Globus pallidus (tissue), 1 donor: Measurements from ENCODE around the gene CPLANE1.
"Not testable (repeated sequence)": the region's sequence is repeated elsewhere in the genome, so short reads cannot be mapped to it uniquely, and the experiment has no call there.

Experiments used
- DNase-seq: peaks from one replicate; pipeline ENCODE4 v3.0.0-alpha.2; 2015; ENCODE audit warnings: low spot score

CPLANE1 gene

GRCh38 chr5:37248970-37249814 is at the start of gene CPLANE1:
Gene CPLANE1 (minus strand): TSS chr5:37249376. CDS start chr5:37247698, 1,678 bp downstream.
- DNase-seq = peak; percentile 80

GRCh38 chr5:37296313-37296712 is 47.1 kb upstream of the CPLANE1 start:
- not testable (repeated sequence) for DNase-seq

GRCh38 chr5:37283214-37283820 is 34.1 kb upstream of the CPLANE1 start:
- no peak for DNase-seq

DNA sequence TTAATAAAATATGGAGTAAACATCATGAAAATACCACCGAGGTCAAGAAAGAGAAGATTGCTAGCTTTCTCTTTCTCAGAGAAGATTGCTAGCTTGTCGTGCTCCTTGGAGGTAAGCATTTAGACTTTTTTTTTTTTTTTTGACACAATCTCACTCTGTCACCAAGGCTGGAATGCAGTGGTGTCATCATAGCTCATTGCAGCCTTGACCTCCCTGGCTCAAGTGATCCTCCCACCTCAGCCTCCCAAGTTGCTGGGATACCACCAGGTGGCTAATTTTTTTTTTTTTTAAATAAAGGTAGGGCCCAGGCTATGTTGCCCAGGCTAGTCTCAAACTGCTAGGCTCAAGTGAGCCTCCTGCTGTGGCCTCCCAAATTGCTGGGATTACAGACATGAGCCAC is 26.3 kb upstream of the CPLANE1 start:
- DNase-seq = no peak

- DNase-seq = no peak
Observed at GRCh38 chr5:37272511-37272910, 23.3 kb upstream of the CPLANE1 start.

- not testable (repeated sequence) for DNase-seq
Observed at GRCh38 chr5:37268100-37268499, 18.9 kb upstream of the CPLANE1 start.

GRCh38 chr5:37255774-37256358 is 6.7 kb upstream of the CPLANE1 start:
- DNase-seq = no peak

GRCh38 chr5:37254581-37254980 is 5.4 kb upstream of the CPLANE1 start:
- DNase-seq = no peak

GRCh38 chr5:37251665-37252064 is 2.5 kb upstream of the CPLANE1 start:
- DNase-seq = no peak

GRCh38 chr5:37249815-37250164 is 614 bp upstream of the CPLANE1 start:
- no peak for DNase-seq

DNA sequence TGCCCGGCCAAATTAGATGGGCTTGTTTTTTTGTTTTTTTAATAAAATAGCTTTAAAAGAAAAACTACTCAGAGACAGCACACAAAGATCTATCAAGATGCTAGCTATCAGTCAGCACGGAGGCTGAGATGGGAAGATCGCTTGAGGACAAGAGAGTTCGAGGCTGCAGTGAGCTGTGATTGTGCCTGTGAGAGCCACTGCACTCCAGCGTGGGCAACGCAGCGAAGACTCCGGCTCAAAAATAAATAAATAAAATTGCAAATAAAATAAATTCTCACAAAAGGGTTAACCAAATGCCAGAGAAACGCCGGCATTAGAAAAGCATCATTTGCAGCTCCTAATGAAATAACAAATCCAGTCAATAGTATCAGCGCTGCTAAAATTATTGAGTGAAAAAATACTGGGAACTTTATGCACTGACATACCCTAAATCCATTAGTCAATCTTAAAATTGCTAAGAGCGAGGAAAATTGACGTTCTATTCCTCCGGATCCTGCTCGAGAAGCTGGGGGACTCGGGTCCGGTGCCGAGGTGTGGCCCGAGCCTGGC is 681 bp downstream of the CPLANE1 start:
- DNase-seq = peak; percentile 6

- DNase-seq = no peak
Observed at GRCh38 chr5:37247496-37247895, 1.7 kb downstream of the CPLANE1 start.

DNA sequence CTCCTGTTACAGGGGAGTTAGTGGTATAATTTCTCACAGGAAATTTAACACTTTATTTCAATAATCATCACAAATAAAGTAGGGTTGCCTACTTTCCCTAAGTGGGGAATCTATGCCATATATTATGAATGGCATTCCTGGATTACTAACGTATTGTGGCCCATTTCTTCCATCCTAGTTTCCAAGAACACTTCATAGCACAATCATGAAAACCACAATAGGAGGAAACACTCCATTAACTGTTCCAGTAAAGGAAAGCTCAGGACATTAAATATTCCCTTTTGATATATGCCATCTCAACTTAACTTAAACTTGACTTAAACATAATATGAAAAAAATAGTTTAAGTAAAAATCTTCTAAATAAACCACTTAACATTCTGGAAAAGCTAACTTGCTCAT is 2.1 kb downstream of the CPLANE1 start:
- no peak for DNase-seq

DNA sequence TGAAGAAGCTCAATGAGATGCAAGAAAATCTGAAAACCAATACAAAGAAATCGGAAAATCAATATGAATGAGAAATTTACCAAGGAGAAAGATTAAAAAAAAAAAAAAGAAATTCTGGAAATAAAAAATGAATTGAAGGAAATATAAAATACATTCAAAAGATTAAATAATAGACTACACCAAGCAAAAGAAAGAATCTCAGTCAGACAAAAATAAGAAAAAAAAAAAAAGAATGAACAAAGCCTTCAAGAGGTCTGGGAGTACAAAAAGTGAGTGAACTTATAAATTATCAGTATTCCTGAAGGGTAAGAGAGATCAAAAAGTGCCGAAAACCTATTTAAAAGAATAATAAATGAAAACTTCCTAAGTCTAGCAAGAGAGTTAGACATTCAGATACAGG is 14.9 kb downstream of the CPLANE1 start:
- DNase-seq = no peak

- no peak for DNase-seq
Observed at GRCh38 chr5:37226377-37226776, 22.8 kb downstream of the CPLANE1 start.

GRCh38 chr5:37222181-37222580 is 27.0 kb downstream of the CPLANE1 start:
- no peak for DNase-seq

DNA sequence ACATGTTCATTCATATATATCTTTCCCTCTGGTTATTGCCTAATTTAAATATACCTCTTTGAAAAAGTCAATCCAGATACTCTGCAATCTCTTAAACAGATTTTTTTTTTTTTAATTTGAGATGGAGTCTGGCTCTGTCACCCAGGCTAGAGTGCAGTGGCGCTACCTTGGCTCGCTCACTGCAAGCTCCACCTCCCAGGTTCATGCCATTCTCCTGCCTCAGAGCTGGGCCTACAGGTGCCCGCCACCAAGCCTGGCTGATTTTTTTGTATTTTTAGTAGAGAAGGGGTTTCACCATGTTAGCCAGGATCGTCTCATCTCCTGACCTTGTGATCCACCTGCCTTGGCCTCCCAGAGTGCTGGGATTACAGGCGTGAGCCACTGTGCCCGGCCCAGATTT is 28.8 kb downstream of the CPLANE1 start:
- DNase-seq = not testable (repeated sequence)

GRCh38 chr5:37219384-37219783 is 29.8 kb downstream of the CPLANE1 start:
- DNase-seq = not testable (repeated sequence)

- no peak for DNase-seq
Observed at GRCh38 chr5:37217976-37218375, 31.2 kb downstream of the CPLANE1 start.

GRCh38 chr5:37214550-37214949 is 34.6 kb downstream of the CPLANE1 start:
- no peak for DNase-seq

GRCh38 chr5:37212096-37212495 is 37.1 kb downstream of the CPLANE1 start:
- DNase-seq = no peak

- DNase-seq = no peak
Observed at GRCh38 chr5:37211661-37212060, 37.5 kb downstream of the CPLANE1 start.
